AG09319 (cell line): ENCODE data around the gene PCDH15.

ENCODE experiments used
- DNase-seq: peaks from one replicate; pipeline ENCODE4 v3.0.0-alpha.2; 2010; ENCODE audit warnings: low read depth; ENCODE audit errors: extremely low read depth
- CTCF ChIP-seq: IDR thresholded peaks from 2 replicates; pipeline ENCODE4 v1.5.1; 2011; ENCODE audit warnings: low read depth, mild to moderate bottlenecking, inconsistent platforms, low read length, moderate library complexity

Gene PCDH15

GRCh38 chr10:54620352-54620751, 180.7 kb downstream of the PCDH15 start:
- no peak for TF ChIP-seq CTCF
- no peak for DNase-seq

GRCh38 chr10:54614072-54614471, 187.0 kb downstream of the PCDH15 start:
- DNase-seq, result no peak
- no peak for TF ChIP-seq CTCF

- no peak for DNase-seq
- TF ChIP-seq CTCF, result no peak
These were observed 187.9 kb downstream of the PCDH15 start for GRCh38 chr10:54613162-54613561.

GRCh38 chr10:54609423-54609822, 191.6 kb downstream of the PCDH15 start:
- TF ChIP-seq CTCF, result no peak
- no peak for DNase-seq

GRCh38 chr10:54607983-54608382, 193.0 kb downstream of the PCDH15 start:
- no peak for TF ChIP-seq CTCF
- DNase-seq, result no peak

GRCh38 chr10:54594289-54594688, 206.7 kb downstream of the PCDH15 start:
- DNase-seq, result no peak
- no peak for TF ChIP-seq CTCF

- no peak for TF ChIP-seq CTCF
- no peak for DNase-seq
These were observed 213.1 kb downstream of the PCDH15 start for GRCh38 chr10:54587971-54588370.
